OCI-LY3 (cell line): ENCODE measurements around the gene NRDC.
A peak's percentile ranks its signal among the peaks of the same experiment; 100 is the strongest.

Source experiments
- H2AFZ ChIP-seq: fragments of 200-600, 300-600 bp; shearing (Covaris generic); 2 replicates; pipeline ENCODE4 v1.6.0; 2014; ENCODE audit warnings: antibody characterized with exemption, low read depth, low read length
- H3K27ac ChIP-seq: fragments of 200-600, 300-600 bp; sonication (generic); 2 replicates; pipeline ENCODE4 v1.5.1; 2014; ENCODE audit warnings: mild to moderate bottlenecking, low read length, moderate library complexity, mixed read lengths
- H3K27me3 ChIP-seq: fragments of 200-600, 300-600 bp; sonication (generic); 2 replicates; pipeline ENCODE4 v1.6.1; 2014; ENCODE audit warnings: low read depth, low read length, mixed read lengths
- H3K36me3 ChIP-seq: fragments of 200-600, 300-600 bp; sonication (generic); replicated peaks from 2 replicates; pipeline ENCODE3; 2014; ENCODE audit warnings: low read depth, low read length, mixed read lengths
- H3K4me1 ChIP-seq: fragments of 300-600, 200-600 bp; sonication (generic); 2 replicates; pipeline ENCODE4 v1.6.1; 2014; ENCODE audit warnings: low read length, mixed read lengths
- H3K4me2 ChIP-seq: fragments of 200-600, 300-600 bp; sonication (generic); 2 replicates; pipeline ENCODE4 v1.6.1; 2014; ENCODE audit warnings: low read length, mixed read lengths
- H3K4me3 ChIP-seq: fragments of 300-600, 200-600 bp; sonication (generic); 2 replicates; pipeline ENCODE4 v1.5.1; 2014; ENCODE audit warnings: antibody characterized with exemption, mild to moderate bottlenecking, low read length, moderate library complexity
- H3K79me2 ChIP-seq: fragments of 300-600, 200-600 bp; shearing (Covaris generic); 2 replicates; pipeline ENCODE4 v1.6.1; 2014; ENCODE audit warnings: mild to moderate bottlenecking, low read length, mixed read lengths
- H3K9ac ChIP-seq: fragments of 300-600, 200-600 bp; shearing (Covaris generic); 2 replicates; pipeline ENCODE4 v1.6.0; 2014; ENCODE audit warnings: mild to moderate bottlenecking, low read length, moderate library complexity
- H3K9me3 ChIP-seq: fragments of 200-600, 300-600 bp; shearing (Covaris generic); 2 replicates; pipeline ENCODE4 v1.6.1; 2014; ENCODE audit warnings: low read length, mixed read lengths; ENCODE audit not compliant: insufficient read depth
- H4K20me1 ChIP-seq: fragments of 200-600, 300-600 bp; sonication (generic); 2 replicates; pipeline ENCODE4 v1.6.1; 2016; ENCODE audit warnings: low read length, mixed read lengths; ENCODE audit not compliant: insufficient read depth
- CTCF ChIP-seq: fragments of 200-600, 300-600 bp; sonication (generic); IDR thresholded peaks from 2 replicates; pipeline ENCODE4 v1.5.1; 2014; ENCODE audit warnings: antibody characterized with exemption, low read length, low read depth
- EZH2phosphoT487 ChIP-seq: fragments of 200-600 bp; shearing (Covaris generic); IDR thresholded peaks from 2 replicates; pipeline ENCODE4 v1.6.1; 2018; ENCODE audit warnings: antibody characterized with exemption, mixed run types, low read depth

The NRDC gene

GRCh38 chr1:51878616-51879336 lies at the start of gene NRDC:
TSS of gene NRDC (minus strand) at chr1:51878727. CDS start at chr1:51878615, 112 bp downstream.
- Histone ChIP-seq H3K79me2 (peaks cover 48% of the 10 kb centered on the region), H3K36me3 (peaks cover 3% of the 10 kb centered on the region), H3K9ac (peak within 1 kb of the TSS; percentile 100), H3K27ac (peak within 1 kb of the TSS; percentile 80), H3K9me3 (no peaks in the 10 kb centered on the region), H3K4me1 (peaks cover 31% of the 10 kb centered on the region), H3K27me3 (no peaks in the 10 kb centered on the region), H2AFZ (peak within 1 kb of the TSS; percentile 83), H3K4me2 (peak within 1 kb of the TSS; percentile 97), H3K4me3 (peak within 1 kb of the TSS; percentile 100), H4K20me1 (peaks cover 28% of the 10 kb centered on the region)
- no peak for TF ChIP-seq EZH2phosphoT487
- TF ChIP-seq CTCF: no peak

- Histone ChIP-seq H3K9me3 (no peaks in the 10 kb centered on the region), H2AFZ (no peak overlapping the region), H3K27ac (no peak overlapping the region), H3K4me3 (no peak overlapping the region), H3K4me1 (no peaks in the 10 kb centered on the region), H3K36me3 (no peaks in the 10 kb centered on the region), H3K27me3 (peaks cover 4% of the 10 kb centered on the region; the same call in 1 of the 2 replicates), H4K20me1 (no peaks in the 10 kb centered on the region), H3K4me2 (no peak overlapping the region), H3K9ac (no peak overlapping the region), H3K79me2 (no peaks in the 10 kb centered on the region)
- TF ChIP-seq EZH2phosphoT487 (no peak), CTCF (no peak)
Observed at GRCh38 chr1:51927029-51927428, 48.5 kb upstream of the NRDC start.

GRCh38 chr1:51926171-51926812 lies 47.8 kb upstream of the NRDC start:
- Histone ChIP-seq H3K27me3 (peaks cover 4% of the 10 kb centered on the region; the same call in 1 of the 2 replicates), H3K9ac (no peak overlapping the region), H3K79me2 (no peaks in the 10 kb centered on the region), H3K4me2 (no peak overlapping the region), H3K4me3 (no peak overlapping the region), H3K4me1 (no peaks in the 10 kb centered on the region), H2AFZ (0 out of 2 replicates have a peak overlapping the region, but pooled peaks have one; percentile 6), H4K20me1 (no peaks in the 10 kb centered on the region), H3K9me3 (no peaks in the 10 kb centered on the region), H3K36me3 (no peaks in the 10 kb centered on the region), H3K27ac (no peak overlapping the region)
- TF ChIP-seq EZH2phosphoT487 (no peak), CTCF (peak; percentile 36)

- Histone ChIP-seq H3K27ac (no peak overlapping the region), H3K9me3 (no peaks in the 10 kb centered on the region)
Observed at GRCh38 chr1:51924455-51924854, 45.9 kb upstream of the NRDC start.

More at GRCh38 chr1:51924455-51924854, 45.9 kb upstream of the NRDC start:
- H3K27me3 ChIP-seq: peaks cover 4% of the 10 kb centered on the region; the same call in 1 of the 2 replicates
- no peaks in the 10 kb centered on the region for H3K36me3 ChIP-seq
- TF ChIP-seq EZH2phosphoT487 (no peak), CTCF (no peak)
- no peak overlapping the region for H3K9ac ChIP-seq
- no peaks in the 10 kb centered on the region for H3K79me2 ChIP-seq
- H3K4me2 ChIP-seq: no peak overlapping the region
- no peaks in the 10 kb centered on the region for H3K4me1 ChIP-seq
- H4K20me1 ChIP-seq: no peaks in the 10 kb centered on the region
- no peak overlapping the region for H2AFZ ChIP-seq
- H3K4me3 ChIP-seq: no peak overlapping the region
